ENCODE measurements around the gene TRAF7.
"Not testable (repeated sequence)": the region's sequence is repeated elsewhere in the genome, so short reads cannot be mapped to it uniquely, and the experiment has no call there.

The TRAF7 gene

GRCh38 chr16:2122934-2123683 lies 32.5 kb upstream of the TRAF7 start:
- not testable (repeated sequence) for DNase-seq

GRCh38 chr16:2123706-2124376 lies 31.7 kb upstream of the TRAF7 start:
- not testable (repeated sequence) for DNase-seq

- DNase-seq = not testable (repeated sequence)
Measured at GRCh38 chr16:2124377-2124693, 31.2 kb upstream of the TRAF7 start.

GRCh38 chr16:2124694-2125444 lies 30.7 kb upstream of the TRAF7 start:
- not testable (repeated sequence) for DNase-seq

GRCh38 chr16:2125609-2126008 lies 30.0 kb upstream of the TRAF7 start:
- not testable (repeated sequence) for DNase-seq

GRCh38 chr16:2126161-2126743 lies 29.3 kb upstream of the TRAF7 start:
- not testable (repeated sequence) for DNase-seq

- not testable (repeated sequence) for DNase-seq
Measured at GRCh38 chr16:2126928-2127556, 28.5 kb upstream of the TRAF7 start.

- peak; percentile 18 for DNase-seq
Measured at GRCh38 chr16:2127630-2128280, 27.8 kb upstream of the TRAF7 start.

- not testable (repeated sequence) for DNase-seq
Measured at GRCh38 chr16:2129251-2129650, 26.3 kb upstream of the TRAF7 start.

- DNase-seq = not testable (repeated sequence)
Measured at GRCh38 chr16:2129890-2130447, 25.6 kb upstream of the TRAF7 start.

GRCh38 chr16:2133797-2134196 lies 21.8 kb upstream of the TRAF7 start:
- not testable (repeated sequence) for DNase-seq

GRCh38 chr16:2135071-2135470 lies 20.5 kb upstream of the TRAF7 start:
- not testable (repeated sequence) for DNase-seq

GRCh38 chr16:2135770-2136490 lies 19.7 kb upstream of the TRAF7 start, which contains the start of gene PKD1:
PKD1 (minus strand) TSS chr16:2135898; CDS start chr16:2135689, 209 bp downstream.
- peak; percentile 85 for DNase-seq

GRCh38 chr16:2142942-2143877 lies 12.4 kb upstream of the TRAF7 start:
- DNase-seq = no peak

GRCh38 chr16:2143878-2144485 lies 11.6 kb upstream of the TRAF7 start:
- no peak for DNase-seq

GRCh38 chr16:2145843-2146242 lies 9.7 kb upstream of the TRAF7 start:
- no peak for DNase-seq

GRCh38 chr16:2147378-2147777 lies 8.2 kb upstream of the TRAF7 start:
- DNase-seq = no peak

- peak; percentile 93 for DNase-seq
Measured at GRCh38 chr16:2147981-2148671, 7.5 kb upstream of the TRAF7 start, which contains the start of gene RAB26. RAB26 (plus strand) TSS chr16:2148625; CDS start chr16:2148784, 159 bp downstream.
